ENCODE results near the gene NPAS3. TPM values are rescaled to one million over a fixed set of nuclear protein-coding genes. Genes with fewer than 3 reads are reported as not detected.

NPAS3 gene
- total RNA-seq, 1 experiment from 2014 or later = 15.6 TPM

DNA sequence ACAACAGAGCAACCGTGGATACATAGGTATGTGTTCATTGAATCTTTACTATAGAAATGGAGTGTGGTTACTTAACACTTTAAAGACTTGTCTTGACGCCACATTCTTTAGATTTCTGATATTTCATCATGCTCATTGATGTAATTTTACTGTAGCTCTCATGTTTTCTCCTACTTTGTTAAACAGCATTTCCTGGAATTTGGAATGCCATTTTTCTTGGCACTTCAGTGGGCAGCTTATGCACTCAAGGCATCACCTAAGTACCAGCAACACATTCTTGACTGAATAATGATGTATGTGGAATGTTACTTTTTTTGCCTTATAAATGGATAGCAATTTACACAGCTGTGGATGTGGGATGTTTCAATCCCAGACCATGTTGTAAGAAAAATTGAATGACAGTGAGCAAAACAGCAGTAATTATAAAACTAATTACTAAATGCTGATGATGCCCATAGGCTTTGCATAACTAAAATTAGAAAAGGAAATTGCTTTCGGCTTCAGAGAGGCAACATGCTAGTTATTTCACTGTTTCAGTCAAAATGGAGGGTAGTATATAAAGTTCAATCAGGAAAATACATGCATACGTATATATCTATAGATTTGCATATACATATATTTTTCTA, 298.5 kb downstream of the NPAS3 start:
- DNase-seq (ENCODE audit: low spot score) = peak; percentile 43
- intact Hi-C loops (cut with micrococcal nuclease; ENCODE audit: unreplicated experiment) = no loop called here
- ChIA-PET POLR2A (ENCODE audit: low non-redundant PET) (no interaction called here), CTCF (no interaction called here)
- no peaks in the 10 kb centered on the region for H3K9me3 ChIP-seq (ENCODE audit: low read depth, low read length, poor library complexity, severe bottlenecking)
- H3K4me1 ChIP-seq (ENCODE audit: insufficient read depth, low read length, poor library complexity, severe bottlenecking) = peaks cover 46% of the 10 kb centered on the region
- no peak overlapping the region for H3K27ac ChIP-seq (ENCODE audit: low read depth, low read length, poor library complexity, severe bottlenecking)
- no peak for TF ChIP-seq EZH2 (IDR thresholded peaks at IDR 0.05; ENCODE audit: borderline replicate concordance, low read depth, low read length, poor library complexity, severe bottlenecking)
- TF ChIP-seq, protein P1, sequence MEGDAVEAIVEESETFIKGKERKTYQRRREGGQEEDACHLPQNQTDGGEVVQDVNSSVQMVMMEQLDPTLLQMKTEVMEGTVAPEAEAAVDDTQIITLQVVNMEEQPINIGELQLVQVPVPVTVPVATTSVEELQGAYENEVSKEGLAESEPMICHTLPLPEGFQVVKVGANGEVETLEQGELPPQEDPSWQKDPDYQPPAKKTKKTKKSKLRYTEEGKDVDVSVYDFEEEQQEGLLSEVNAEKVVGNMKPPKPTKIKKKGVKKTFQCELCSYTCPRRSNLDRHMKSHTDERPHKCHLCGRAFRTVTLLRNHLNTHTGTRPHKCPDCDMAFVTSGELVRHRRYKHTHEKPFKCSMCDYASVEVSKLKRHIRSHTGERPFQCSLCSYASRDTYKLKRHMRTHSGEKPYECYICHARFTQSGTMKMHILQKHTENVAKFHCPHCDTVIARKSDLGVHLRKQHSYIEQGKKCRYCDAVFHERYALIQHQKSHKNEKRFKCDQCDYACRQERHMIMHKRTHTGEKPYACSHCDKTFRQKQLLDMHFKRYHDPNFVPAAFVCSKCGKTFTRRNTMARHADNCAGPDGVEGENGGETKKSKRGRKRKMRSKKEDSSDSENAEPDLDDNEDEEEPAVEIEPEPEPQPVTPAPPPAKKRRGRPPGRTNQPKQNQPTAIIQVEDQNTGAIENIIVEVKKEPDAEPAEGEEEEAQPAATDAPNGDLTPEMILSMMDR (conservative IDR thresholded peaks at IDR 0.05; ENCODE audit: low read depth, low read length) = no peak
- H3K4me3 ChIP-seq (ENCODE audit: low read depth, low read length, poor library complexity, severe bottlenecking) = no peak overlapping the region
- no peaks in the 10 kb centered on the region for H3K36me3 ChIP-seq (ENCODE audit: insufficient read depth, low read length, poor library complexity, severe bottlenecking)
- H3K27me3 ChIP-seq (replicated peaks; ENCODE audit: insufficient read depth, low read depth, low read length, poor library complexity) = no peaks in the 10 kb centered on the region
- no TSS peak for BruUV-seq (replicated peaks)

DNA sequence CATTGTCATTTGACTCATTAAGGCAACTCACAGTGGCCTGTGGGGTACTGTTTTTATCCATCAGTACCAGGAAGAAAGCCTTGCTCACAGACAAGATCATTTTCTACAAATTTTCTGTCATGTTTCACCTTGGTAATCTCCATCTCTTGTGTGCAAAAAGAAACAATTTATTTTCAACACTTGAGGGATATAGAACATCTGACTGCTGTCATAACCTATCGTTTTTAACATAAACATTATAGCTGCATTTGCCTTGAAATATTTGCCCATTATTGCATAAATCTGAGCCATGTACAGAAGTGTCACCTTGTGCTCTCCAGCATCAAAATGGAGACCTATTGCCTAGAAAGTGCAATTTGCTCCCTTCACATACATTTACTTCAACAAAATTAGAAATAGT, 300.8 kb downstream of the NPAS3 start:
- intact Hi-C loops (cut with micrococcal nuclease; ENCODE audit: unreplicated experiment) = no loop called here
- H3K4me3 ChIP-seq (ENCODE audit: low read depth, low read length, poor library complexity, severe bottlenecking) = no peak overlapping the region
- POLR2A ChIA-PET (ENCODE audit: low non-redundant PET) = no interaction called here
- DNase-seq (ENCODE audit: low spot score) = no peak
- TF ChIP-seq, protein P1 (conservative IDR thresholded peaks at IDR 0.05; ENCODE audit: low read depth, low read length) = no peak
- TF ChIP-seq EZH2 (IDR thresholded peaks at IDR 0.05; ENCODE audit: borderline replicate concordance, low read depth, low read length, poor library complexity, severe bottlenecking) = no peak
- no peaks in the 10 kb centered on the region for H3K9me3 ChIP-seq (ENCODE audit: low read depth, low read length, poor library complexity, severe bottlenecking)
- BruUV-seq (replicated peaks) = no TSS peak
- H3K27ac ChIP-seq (ENCODE audit: low read depth, low read length, poor library complexity, severe bottlenecking) = no peak overlapping the region
- peaks cover 32% of the 10 kb centered on the region for H3K4me1 ChIP-seq (ENCODE audit: insufficient read depth, low read length, poor library complexity, severe bottlenecking)
- no peaks in the 10 kb centered on the region for H3K36me3 ChIP-seq (ENCODE audit: insufficient read depth, low read length, poor library complexity, severe bottlenecking)
- no peaks in the 10 kb centered on the region for H3K27me3 ChIP-seq (replicated peaks; ENCODE audit: insufficient read depth, low read depth, low read length, poor library complexity)
- CTCF ChIA-PET = no interaction called here

DNA sequence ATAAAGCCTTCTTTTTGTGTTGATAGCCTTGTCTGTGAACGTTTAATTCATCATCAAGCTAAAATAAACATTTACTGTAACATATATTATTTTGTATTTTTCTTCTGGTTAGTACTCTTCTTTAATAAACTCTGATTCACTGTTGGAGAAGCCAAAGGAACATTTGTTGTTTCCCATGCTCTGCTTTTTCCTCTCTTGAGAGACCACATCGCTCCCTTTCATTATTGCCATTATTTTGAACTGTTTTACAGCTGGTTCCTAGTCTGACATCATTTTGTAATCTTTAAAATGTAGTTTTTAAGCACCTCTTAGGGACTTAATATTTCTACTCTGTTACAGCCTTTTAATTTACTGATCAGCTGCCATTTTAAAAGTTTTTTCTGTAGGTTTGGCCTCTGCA, 301.8 kb downstream of the NPAS3 start:
- no peaks in the 10 kb centered on the region for H3K9me3 ChIP-seq (ENCODE audit: low read depth, low read length, poor library complexity, severe bottlenecking)
- TF ChIP-seq, protein P1 (conservative IDR thresholded peaks at IDR 0.05; ENCODE audit: low read depth, low read length) = no peak
- TF ChIP-seq EZH2 (IDR thresholded peaks at IDR 0.05; ENCODE audit: borderline replicate concordance, low read depth, low read length, poor library complexity, severe bottlenecking) = no peak
- no peak for DNase-seq (ENCODE audit: low spot score)
- CTCF ChIA-PET = no interaction called here
- no peak overlapping the region for H3K4me3 ChIP-seq (ENCODE audit: low read depth, low read length, poor library complexity, severe bottlenecking)
- no peaks in the 10 kb centered on the region for H3K27me3 ChIP-seq (replicated peaks; ENCODE audit: insufficient read depth, low read depth, low read length, poor library complexity)
- intact Hi-C loops (cut with micrococcal nuclease; ENCODE audit: unreplicated experiment) = no loop called here
- no peak overlapping the region for H3K27ac ChIP-seq (ENCODE audit: low read depth, low read length, poor library complexity, severe bottlenecking)
- H3K4me1 ChIP-seq (ENCODE audit: insufficient read depth, low read length, poor library complexity, severe bottlenecking) = peaks cover 32% of the 10 kb centered on the region
- H3K36me3 ChIP-seq (ENCODE audit: insufficient read depth, low read length, poor library complexity, severe bottlenecking) = no peaks in the 10 kb centered on the region
- POLR2A ChIA-PET (ENCODE audit: low non-redundant PET) = no interaction called here
- BruUV-seq (replicated peaks) = no TSS peak
